Kidney (tissue), 14 donors: ENCODE results near the gene SLC9A4. TPM values are rescaled to one million over a fixed set of nuclear protein-coding genes. Genes with fewer than 3 reads are reported as not detected.

ENCODE experiments used
- DNase-seq, 5 donors: peaks; one replicate each; pipeline ENCODE4 v3.0.0-alpha.2; 2013 to 2020
- FAIRE-seq: peaks from 2 replicates; lab custom pipeline; 2012; peaks lifted over from hg19 to GRCh38; lab: Jason Lieb, UNC
- H3K27ac ChIP-seq, 2 donors: one replicate each; pipeline ENCODE4 v1.7.0; 2013; ENCODE audit warnings: low read depth in 2 of 2, low read length in 2 of 2, inconsistent platforms in 1 of 2
- H3K27me3 ChIP-seq: one replicate; pipeline ENCODE4 v1.7.1; 2013; ENCODE audit warnings: low read length, inconsistent platforms; ENCODE audit not compliant: control insufficient read depth, insufficient read depth
- H3K36me3 ChIP-seq, 3 donors: one replicate each; pipeline versions ENCODE4 v1.7.0 to v1.7.1; 2013; ENCODE audit warnings: low read length in 3 of 3, control low read depth in 1 of 3, inconsistent platforms in 1 of 3; ENCODE audit not compliant: insufficient read depth in 3 of 3, control insufficient read depth in 2 of 3
- H3K4me1 ChIP-seq, 3 donors: one replicate each; pipeline versions ENCODE4 v1.7.0 to v1.7.1; 2013; ENCODE audit warnings: low read length in 3 of 3, inconsistent platforms in 1 of 3, low read depth in 1 of 3; ENCODE audit not compliant: control insufficient read depth in 2 of 3, insufficient read depth in 2 of 3
- H3K4me3 ChIP-seq, 3 donors: one replicate each; pipeline versions ENCODE4 v1.7.0 to v1.8.1; 2013; ENCODE audit warnings: low read length in 3 of 3, control low read depth in 1 of 3, inconsistent platforms in 1 of 3
- H3K9ac ChIP-seq, 3 donors: one replicate each; pipeline versions ENCODE4 v1.7.0 to v1.7.1; 2013; ENCODE audit warnings: low read length in 3 of 3, control low read depth in 1 of 3, inconsistent platforms in 1 of 3
- H3K9me3 ChIP-seq, 3 donors: one replicate each; pipeline versions ENCODE4 v1.7.0 to v1.7.1; 2013; ENCODE audit warnings: low read length in 3 of 3, control low read depth in 1 of 3, inconsistent platforms in 1 of 3; ENCODE audit not compliant: control insufficient read depth in 2 of 3, insufficient read depth in 1 of 3
- intact Hi-C: fragments of 100-400 bp; cut with DNase I; formaldehyde crosslinking; loops from one replicate; pipeline ENCODE4 v1.11.1; 2022
- polyA plus RNA-seq: library from polyadenylated mRNA; stranded (reverse); fragments of 350-450 nt; fragmentation: Illumina TruSeq; extraction: RNeasy Lipid Tissue Mini Kit (QIAGEN cat#74804); gene quantifications from one replicate; pipeline ENCODE4 v1.2.3, GENCODE V29; 2014; ENCODE audit warnings: low read depth, low replicate concordance; ENCODE audit not compliant: insufficient read depth
- total RNA-seq: library from RNA; stranded (reverse); fragmentation: NEBNext Ultra II Directional; extraction: Animal tissue kit (Norgen Biotek cat#: 25700); gene quantifications from one replicate; pipeline ENCODE4 v1.2.1, GENCODE V29; 2021
- TF ChIP-seq, protein P1 (sequence below): IDR thresholded peaks from 3 replicates; pipeline ENCODE4 v1.5.1; 2012; ENCODE audit warnings: mild to moderate bottlenecking, moderate library complexity, borderline replicate concordance; ENCODE audit not compliant: insufficient read depth; ENCODE audit errors: extremely low read depth
- donor health status: control.
- donor health status: control.
- donor health status: control.
- donor health status: control.
- donor health status: control.
- donor health status: DM: yes; HTN: yes; CAD: no.
- donor health status: Normal renal cell carcinoma (clear cell type).

The SLC9A4 gene
- total and polyA plus RNA-seq, 2 donors from 2014 or later, result 2.8 to 10.3 TPM

GRCh38 chr2:102492006-102492405 is 19.0 kb downstream of the SLC9A4 start:
- H3K4me3 ChIP-seq, result no peak overlapping the region
- TF ChIP-seq, protein P1, sequence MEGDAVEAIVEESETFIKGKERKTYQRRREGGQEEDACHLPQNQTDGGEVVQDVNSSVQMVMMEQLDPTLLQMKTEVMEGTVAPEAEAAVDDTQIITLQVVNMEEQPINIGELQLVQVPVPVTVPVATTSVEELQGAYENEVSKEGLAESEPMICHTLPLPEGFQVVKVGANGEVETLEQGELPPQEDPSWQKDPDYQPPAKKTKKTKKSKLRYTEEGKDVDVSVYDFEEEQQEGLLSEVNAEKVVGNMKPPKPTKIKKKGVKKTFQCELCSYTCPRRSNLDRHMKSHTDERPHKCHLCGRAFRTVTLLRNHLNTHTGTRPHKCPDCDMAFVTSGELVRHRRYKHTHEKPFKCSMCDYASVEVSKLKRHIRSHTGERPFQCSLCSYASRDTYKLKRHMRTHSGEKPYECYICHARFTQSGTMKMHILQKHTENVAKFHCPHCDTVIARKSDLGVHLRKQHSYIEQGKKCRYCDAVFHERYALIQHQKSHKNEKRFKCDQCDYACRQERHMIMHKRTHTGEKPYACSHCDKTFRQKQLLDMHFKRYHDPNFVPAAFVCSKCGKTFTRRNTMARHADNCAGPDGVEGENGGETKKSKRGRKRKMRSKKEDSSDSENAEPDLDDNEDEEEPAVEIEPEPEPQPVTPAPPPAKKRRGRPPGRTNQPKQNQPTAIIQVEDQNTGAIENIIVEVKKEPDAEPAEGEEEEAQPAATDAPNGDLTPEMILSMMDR, result no peak
- no peaks in the 10 kb centered on the region for H3K9me3 ChIP-seq
- H3K27ac ChIP-seq, result no peak overlapping the region
- FAIRE-seq, result no peak
- DNase-seq, result no peak
- H3K27me3 ChIP-seq, result no peaks in the 10 kb centered on the region
- no peak overlapping the region for H3K9ac ChIP-seq
- H3K4me1 ChIP-seq, result no peaks in the 10 kb centered on the region
- intact Hi-C loops, result no loop called here
- no peaks in the 10 kb centered on the region for H3K36me3 ChIP-seq

DNA sequence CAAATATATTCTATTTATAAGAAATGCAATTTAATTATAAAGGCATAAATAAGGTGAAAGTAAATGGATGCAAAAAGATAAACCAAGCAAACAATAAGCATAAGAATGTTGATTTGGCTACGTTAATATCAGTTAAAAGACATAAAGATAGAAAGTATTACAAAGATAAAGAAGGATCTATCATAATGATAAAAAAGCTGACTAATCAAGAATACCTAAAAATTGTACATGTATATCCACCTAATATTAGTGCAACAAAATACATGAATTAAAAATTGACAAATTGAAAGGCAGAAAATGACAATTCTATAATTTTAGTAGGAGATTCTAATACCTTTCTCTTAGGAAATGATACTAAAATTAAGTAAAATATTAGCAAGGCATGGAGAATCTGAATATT is 21.5 kb downstream of the SLC9A4 start:
- H3K4me1 ChIP-seq, result no peaks in the 10 kb centered on the region
- FAIRE-seq (no peak), DNase-seq (no peak)
- no peak overlapping the region for H3K4me3 ChIP-seq
- no peaks in the 10 kb centered on the region for H3K36me3 ChIP-seq
- no peak overlapping the region for H3K9ac ChIP-seq
- intact Hi-C loops, result no loop called here
- no peaks in the 10 kb centered on the region for H3K27me3 ChIP-seq
- TF ChIP-seq, protein P1, result no peak
- H3K27ac ChIP-seq, result no peak overlapping the region
- H3K9me3 ChIP-seq, result no peaks in the 10 kb centered on the region

DNA sequence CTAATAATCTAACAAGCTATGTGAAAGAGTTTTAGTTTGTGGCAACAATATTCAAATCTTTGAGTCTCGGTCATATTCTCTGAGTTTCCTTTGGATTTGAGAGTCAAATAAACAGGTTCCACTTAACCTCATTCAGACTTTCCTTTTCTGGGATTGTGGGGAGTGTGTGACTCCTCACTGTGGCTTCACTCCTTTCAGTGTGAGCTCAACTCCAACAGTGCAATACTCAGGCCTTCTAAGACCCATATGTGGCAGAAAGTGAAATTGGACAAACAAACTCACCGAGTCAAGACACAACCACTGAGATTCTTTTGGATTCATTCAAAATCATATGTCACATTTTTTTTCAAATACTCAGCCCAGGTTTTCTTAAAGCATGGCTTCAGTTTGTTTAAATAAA is 25.4 kb downstream of the SLC9A4 start:
- no peak for FAIRE-seq
- no peak overlapping the region for H3K27ac ChIP-seq
- intact Hi-C loops, result no loop called here

DNA sequence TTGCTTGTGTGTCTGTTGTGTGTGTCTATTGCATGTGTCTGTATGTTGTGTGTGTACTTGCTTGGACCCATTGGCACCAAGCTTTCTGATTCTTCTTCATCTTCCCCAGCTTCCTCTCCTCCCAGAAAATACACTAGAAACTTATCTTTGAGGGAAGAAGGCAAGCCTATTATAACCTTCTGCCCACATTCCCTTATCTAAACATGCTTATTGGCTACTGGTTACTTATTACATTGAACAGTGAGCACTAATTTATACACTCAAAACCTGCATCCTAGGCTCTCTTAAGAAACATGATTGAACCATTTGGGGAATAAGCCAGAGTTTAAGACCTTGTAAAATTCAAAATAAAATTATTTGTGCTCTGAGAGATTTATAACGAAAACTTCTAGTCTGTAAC is 26.5 kb downstream of the SLC9A4 start:
- no peak overlapping the region for H3K4me3 ChIP-seq
- no peaks in the 10 kb centered on the region for H3K36me3 ChIP-seq
- DNase-seq (no peak), FAIRE-seq (no peak)
- H3K27me3 ChIP-seq, result no peaks in the 10 kb centered on the region
- H3K4me1 ChIP-seq, result peaks cover 0 to 2% (median 0%) of the 10 kb centered on the region in 3 donors
- H3K9ac ChIP-seq, result no peak overlapping the region
- intact Hi-C loops, result no loop called here
- TF ChIP-seq, protein P1, result no peak
- no peaks in the 10 kb centered on the region for H3K9me3 ChIP-seq
- H3K27ac ChIP-seq, result no peak overlapping the region

More for the DNA sequence above, 25.4 kb downstream of the SLC9A4 start:
- no peak overlapping the region for H3K9ac ChIP-seq
- DNase-seq, result no peak
- no peak overlapping the region for H3K4me3 ChIP-seq
- TF ChIP-seq, protein P1, result no peak
- H3K9me3 ChIP-seq, result no peaks in the 10 kb centered on the region
- H3K27me3 ChIP-seq, result no peaks in the 10 kb centered on the region
- H3K36me3 ChIP-seq, result no peaks in the 10 kb centered on the region
- peaks cover 0 to 2% (median 0%) of the 10 kb centered on the region in 3 donors for H3K4me1 ChIP-seq
